CD4-positive, alpha-beta T cell treated with Interleukin-17A for 4 hours (primary cell): Measurements from ENCODE around the gene ERAS.
"Not testable (repeated sequence)": the region's sequence is repeated elsewhere in the genome, so short reads cannot be mapped to it uniquely, and the experiment has no call there.

ENCODE experiments used
- DNase-seq: peaks from one replicate; pipeline ENCODE4 v3.0.0-alpha.2; 2020; ENCODE audit warnings: mixed read lengths

The ERAS gene

DNA sequence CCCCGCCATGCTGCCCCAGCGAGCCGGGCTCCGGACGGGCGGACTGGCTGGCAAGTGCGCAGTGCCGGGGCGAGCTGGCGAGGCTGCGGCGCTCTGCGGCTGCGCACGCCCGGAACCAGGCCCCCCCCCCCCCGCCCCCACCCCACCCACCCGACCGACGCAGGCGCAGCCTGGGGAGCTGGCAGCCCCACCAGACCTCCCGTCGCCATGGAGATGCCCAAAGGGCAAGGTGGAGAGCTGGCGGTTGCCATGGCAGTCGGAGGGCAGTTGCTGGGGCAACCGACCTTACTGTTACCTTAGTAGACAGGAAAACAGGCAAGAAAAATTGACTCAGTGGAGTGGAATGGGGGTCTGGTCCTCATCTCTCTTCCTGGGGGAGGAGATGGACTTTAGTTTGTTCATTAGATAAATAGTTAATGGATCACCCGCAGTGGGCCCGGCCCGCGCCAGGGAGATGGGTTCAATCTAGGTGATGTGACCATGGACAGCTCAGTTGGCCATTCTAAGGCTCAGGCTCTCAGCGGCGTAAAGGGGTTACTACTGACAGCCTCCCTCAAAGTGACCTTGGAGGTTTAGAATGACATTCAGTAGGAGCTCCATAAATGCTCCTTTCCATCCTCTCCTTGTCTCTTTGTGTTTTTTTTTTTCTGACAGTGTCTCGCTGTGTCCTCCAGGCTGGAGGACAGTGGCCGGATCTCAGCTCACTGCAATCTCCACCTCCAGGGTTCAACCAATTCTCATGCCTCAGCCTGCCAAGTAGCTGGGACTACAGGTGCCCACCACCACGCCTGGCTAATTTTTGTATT is 9.4 kb downstream of the ERAS start, which contains the start of gene PCSK1N:
TSS of gene PCSK1N (minus strand) at position 87 of the 806 bp plus-strand sequence. CDS start at position 9, 78 bp downstream.
- DNase-seq: peak; percentile 65

DNA sequence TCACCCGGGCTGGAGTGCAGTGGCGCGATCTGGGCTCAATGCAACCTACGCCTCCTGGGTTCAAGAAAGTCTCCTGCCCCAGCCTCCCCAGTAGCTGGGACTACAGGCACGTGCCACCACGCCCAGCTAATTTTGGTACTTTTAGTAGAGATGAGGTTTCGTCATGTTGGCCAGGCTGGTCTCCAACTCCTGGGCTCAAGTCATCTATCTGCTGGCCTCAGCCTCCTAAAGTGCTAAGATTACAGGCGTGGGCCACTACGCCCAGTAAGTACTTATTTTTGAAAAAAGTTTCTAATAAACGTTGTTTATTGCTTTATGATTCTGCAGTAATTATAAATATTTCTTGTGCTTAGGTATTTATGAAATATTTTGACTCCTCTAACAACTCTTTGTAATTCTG is 13.4 kb downstream of the ERAS start:
- DNase-seq: no peak

DNA sequence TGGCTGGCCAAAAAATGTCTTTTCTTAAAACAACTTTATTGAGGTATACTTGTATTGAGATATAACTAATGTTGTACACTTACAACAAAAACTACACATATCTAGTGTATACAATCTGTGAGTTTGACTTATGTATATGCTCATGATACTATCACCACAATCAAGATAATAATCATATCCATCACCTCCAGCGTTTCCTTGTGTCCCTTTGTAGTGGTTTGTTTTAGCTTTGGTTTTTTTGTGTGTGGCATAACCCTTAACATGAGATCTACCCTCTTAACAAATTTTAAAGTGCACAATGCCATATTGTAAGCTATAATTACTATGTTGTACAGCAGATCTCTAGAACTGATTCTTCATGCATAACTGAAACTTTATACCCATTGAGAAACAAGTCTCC is 22.5 kb downstream of the ERAS start:
- DNase-seq: no peak

DNA sequence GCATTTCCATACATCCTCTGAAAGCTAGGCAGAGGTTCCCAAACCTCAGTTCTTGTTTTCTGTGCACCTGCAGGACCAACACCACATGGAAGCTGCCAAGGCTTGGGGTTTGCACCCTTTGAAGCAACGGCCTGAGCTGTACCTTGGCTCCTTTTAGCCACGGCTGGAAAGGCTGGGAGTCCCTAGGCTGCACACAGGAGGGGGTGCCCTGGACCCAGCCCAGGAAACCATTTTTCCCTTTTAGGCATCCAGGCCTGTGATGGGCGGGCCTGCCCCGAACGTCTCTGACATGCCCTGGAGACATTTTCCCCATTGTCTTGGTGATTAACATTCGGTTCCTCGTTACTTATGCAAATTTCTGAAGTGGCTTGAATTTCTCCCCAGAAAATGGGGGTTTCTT is 26.5 kb downstream of the ERAS start:
- DNase-seq: no peak

DNA sequence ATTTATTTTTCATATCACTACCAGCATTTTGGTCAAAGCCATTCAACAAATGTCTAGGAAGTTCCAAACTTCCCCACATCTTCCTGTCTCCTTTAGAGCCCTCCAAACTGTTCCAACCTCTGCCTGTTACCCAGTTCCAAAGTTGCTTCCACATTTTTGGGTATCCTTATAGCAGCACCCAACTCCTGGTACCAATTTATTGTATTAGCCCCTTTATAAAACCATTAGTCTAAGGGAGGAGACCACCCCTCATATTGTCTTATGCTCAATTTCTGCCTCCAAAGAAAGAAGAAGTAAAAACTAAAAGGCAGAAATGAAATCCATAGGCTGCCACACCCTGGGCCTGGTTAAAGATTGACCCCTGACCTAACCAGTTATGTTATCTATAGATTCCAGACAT is 27.2 kb downstream of the ERAS start:
- not testable (repeated sequence) for DNase-seq

DNA sequence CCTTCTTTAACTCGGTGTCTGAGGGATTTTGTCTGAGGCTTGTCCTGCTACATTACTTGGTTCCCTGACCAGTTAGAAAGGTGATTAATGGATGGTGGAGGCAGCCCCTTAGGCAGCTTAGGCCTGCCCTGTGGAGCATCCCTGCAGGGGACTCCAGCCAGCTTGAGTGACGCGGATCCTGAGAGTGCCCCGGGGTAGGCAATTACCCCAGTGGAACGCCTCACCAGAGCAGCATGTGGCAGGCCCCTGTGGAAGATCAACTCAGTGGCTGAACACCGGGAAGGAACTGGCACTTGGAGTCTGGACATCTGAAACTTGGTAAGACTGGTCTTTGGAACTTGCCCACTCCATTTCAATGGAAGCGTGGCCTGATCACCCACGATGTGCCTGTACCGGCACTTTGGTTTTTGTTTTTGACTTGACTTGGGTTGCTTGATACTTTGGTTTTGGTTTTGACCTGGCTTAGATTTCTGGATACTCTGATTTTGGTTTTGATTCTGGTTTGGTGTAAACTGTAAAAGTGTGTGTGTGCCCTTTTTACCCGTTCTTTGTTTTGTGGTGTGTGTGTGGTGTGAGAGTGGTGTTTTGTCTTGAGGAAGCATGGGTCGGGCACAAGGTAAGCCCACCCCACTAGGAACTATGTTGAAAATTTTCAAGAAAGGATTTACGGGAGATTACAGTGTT is 27.9 kb downstream of the ERAS start:
- DNase-seq: not testable (repeated sequence)

DNA sequence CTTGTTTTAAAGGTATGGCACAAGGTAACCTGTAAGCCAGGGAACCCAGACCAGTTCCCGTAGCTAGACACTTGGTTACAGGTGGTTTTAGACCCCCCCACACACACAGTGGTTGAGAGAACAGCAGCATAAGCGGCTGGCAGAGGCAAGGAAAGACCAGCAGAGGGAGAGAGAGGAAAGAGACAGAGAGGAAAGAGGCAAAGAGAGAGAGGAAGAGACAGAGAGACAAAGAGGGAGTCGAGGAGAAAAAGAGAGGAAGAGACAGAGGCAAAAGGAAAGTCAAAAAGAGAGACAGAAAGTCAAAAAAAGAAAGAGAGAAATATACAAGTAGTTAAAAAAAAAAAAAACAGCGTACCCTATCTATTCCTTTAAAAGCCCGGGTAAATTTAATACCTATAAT is 28.6 kb downstream of the ERAS start:
- DNase-seq: no peak

DNA sequence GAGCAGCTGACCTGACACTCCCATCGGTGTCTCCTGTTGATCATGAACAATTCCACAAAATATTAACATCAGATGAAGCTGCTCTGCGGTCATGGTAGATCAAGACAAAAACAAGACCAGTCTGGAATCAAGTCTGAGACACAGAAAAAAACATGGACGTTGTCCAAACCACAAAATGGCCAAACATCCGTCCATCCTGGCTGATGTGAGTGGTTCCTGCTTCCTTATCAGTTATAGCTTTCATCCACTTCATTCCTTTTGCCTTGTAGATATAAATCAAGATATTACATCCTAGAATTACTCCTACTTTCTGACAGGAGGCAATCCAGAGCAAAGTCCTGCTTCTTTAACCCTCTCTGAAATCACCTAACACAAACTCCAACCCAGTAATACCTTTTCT is 37.9 kb downstream of the ERAS start:
- DNase-seq: no peak

DNA sequence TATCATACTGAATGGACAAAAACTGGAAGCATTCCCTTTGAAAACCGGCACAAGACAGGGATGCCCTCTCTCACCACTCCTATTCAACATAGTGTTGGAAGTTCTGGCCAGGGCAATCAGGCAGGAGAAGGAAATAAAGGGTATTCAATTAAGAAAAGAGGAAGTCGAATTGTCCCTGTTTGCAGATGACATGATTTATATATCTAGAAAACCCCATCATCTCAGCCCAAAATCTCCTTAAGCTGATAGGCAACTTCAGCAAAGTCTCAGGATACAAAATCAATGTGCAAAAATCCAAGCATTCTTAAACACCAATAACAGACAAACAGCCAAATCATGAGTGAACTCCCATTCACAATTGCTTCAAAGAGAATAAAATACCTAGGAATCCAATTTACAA is 45.7 kb downstream of the ERAS start:
- DNase-seq: not testable (repeated sequence)

DNA sequence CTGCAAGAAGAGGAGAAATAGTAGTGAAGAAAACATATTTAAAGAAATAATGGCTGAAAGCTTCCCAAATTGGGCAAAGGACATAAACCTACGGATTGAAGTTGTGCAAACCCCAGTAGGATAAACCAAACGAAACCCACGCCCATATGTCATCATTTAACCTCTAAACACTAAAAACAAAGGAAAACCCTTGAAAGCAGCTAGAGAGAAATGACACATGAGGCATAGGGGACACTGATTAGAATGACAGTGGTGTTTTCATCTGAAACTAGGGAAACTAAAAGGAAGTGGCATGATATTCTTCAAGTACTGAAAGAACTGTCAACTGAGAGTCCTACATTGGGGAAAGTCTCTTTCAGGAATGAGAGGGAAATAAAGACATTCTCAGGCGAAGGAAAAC is 50.6 kb downstream of the ERAS start:
- DNase-seq: not testable (repeated sequence)
